Measurements from ENCODE around the gene SKA3.
"Not testable (repeated sequence)": the region's sequence is repeated elsewhere in the genome, so short reads cannot be mapped to it uniquely, and the experiment has no call there.

SKA3 gene

GRCh38 chr13:21171420-21171819 is 4.9 kb downstream of the SKA3 start:
- no peak for DNase-seq (ENCODE audit: low read depth in 2 of 2)

GRCh38 chr13:21165606-21166005 is 10.7 kb downstream of the SKA3 start:
- DNase-seq (ENCODE audit: low read depth in 2 of 2): not testable (repeated sequence)

GRCh38 chr13:21164631-21165030 is 11.7 kb downstream of the SKA3 start:
- no peak for DNase-seq (ENCODE audit: low read depth in 2 of 2)

GRCh38 chr13:21152251-21152899 is 24.0 kb downstream of the SKA3 start:
- DNase-seq (ENCODE audit: low read depth in 2 of 2): no peak

GRCh38 chr13:21150013-21150412 is 26.3 kb downstream of the SKA3 start:
- no peak for DNase-seq (ENCODE audit: low read depth in 2 of 2)

- DNase-seq (ENCODE audit: low read depth in 2 of 2): no peak
Measured at GRCh38 chr13:21149568-21149967, 26.8 kb downstream of the SKA3 start.

GRCh38 chr13:21148557-21149258 is 27.6 kb downstream of the SKA3 start:
- no peak for DNase-seq (ENCODE audit: low read depth in 2 of 2)

GRCh38 chr13:21147827-21148226 is 28.5 kb downstream of the SKA3 start:
- no peak for DNase-seq (ENCODE audit: low read depth in 2 of 2)

- DNase-seq (ENCODE audit: low read depth in 2 of 2): no peak
Measured at GRCh38 chr13:21142766-21143165, 33.6 kb downstream of the SKA3 start.

GRCh38 chr13:21139374-21139773 is 37.0 kb downstream of the SKA3 start:
- DNase-seq (ENCODE audit: low read depth in 2 of 2): no peak

GRCh38 chr13:21138561-21138960 is 37.8 kb downstream of the SKA3 start:
- DNase-seq (ENCODE audit: low read depth in 2 of 2): no peak

GRCh38 chr13:21137696-21138095 is 38.7 kb downstream of the SKA3 start:
- no peak for DNase-seq (ENCODE audit: low read depth in 2 of 2)

GRCh38 chr13:21135833-21136232 is 40.5 kb downstream of the SKA3 start:
- DNase-seq (ENCODE audit: low read depth in 2 of 2): not testable (repeated sequence)

GRCh38 chr13:21134475-21134874 is 41.9 kb downstream of the SKA3 start:
- no peak for DNase-seq (ENCODE audit: low read depth in 2 of 2)

GRCh38 chr13:21133077-21133476 is 43.3 kb downstream of the SKA3 start:
- DNase-seq (ENCODE audit: low read depth in 2 of 2): no peak

GRCh38 chr13:21130116-21130515 is 46.2 kb downstream of the SKA3 start:
- DNase-seq (ENCODE audit: low read depth in 2 of 2): no peak

- DNase-seq (ENCODE audit: low read depth in 2 of 2): no peak
Measured at GRCh38 chr13:21124852-21125251, 51.5 kb downstream of the SKA3 start.

GRCh38 chr13:21123956-21124355 is 52.4 kb downstream of the SKA3 start:
- no peak for DNase-seq (ENCODE audit: low read depth in 2 of 2)

GRCh38 chr13:21121616-21122015 is 54.7 kb downstream of the SKA3 start:
- DNase-seq (ENCODE audit: low read depth in 2 of 2): no peak

- DNase-seq (ENCODE audit: low read depth in 2 of 2): no peak
Measured at GRCh38 chr13:21120191-21120590, 56.2 kb downstream of the SKA3 start.

- no peak for DNase-seq (ENCODE audit: low read depth in 2 of 2)
Measured at GRCh38 chr13:21119526-21119925, 56.8 kb downstream of the SKA3 start.

- no peak for DNase-seq (ENCODE audit: low read depth in 2 of 2)
Measured at GRCh38 chr13:21118180-21118579, 58.2 kb downstream of the SKA3 start.

GRCh38 chr13:21117104-21117809 is 59.1 kb downstream of the SKA3 start:
- DNase-seq (ENCODE audit: low read depth in 2 of 2): no peak

Data from stimulated activated CD4-positive, alpha-beta T cell treated with anti-CD3 and anti-CD28 coated beads, Interleukin-4, amount 100 ng/mL, for 48 hours (primary cell).